IMR-90 (cell line): ENCODE data around the gene ST3GAL3. TPM values are rescaled to one million over a fixed set of nuclear protein-coding genes. Genes with fewer than 3 reads are reported as not detected.

Source experiments
- ATAC-seq: fragments of 200-7000 bp; cut with Tn5 transposase; 2 replicates; pipeline ENCODE4 v1.9.1; 2020; ENCODE audit warnings: low read depth, mild to moderate bottlenecking, moderate library complexity
- BruUV-seq: library from RNA; stranded (reverse); fragments of 400-500 nt; replicated peaks from 2 replicates; lab custom pipeline; 2021; lab: Mats Ljungman, UMichigan
- CTCF ChIA-PET: fragments of 300-600 bp; formaldehyde crosslinking; extraction: SDS; loops from one replicate; lab custom pipeline; 2021; ENCODE audit warnings: antibody characterized with exemption; lab: Yijun Ruan, JAX
- POLR2A ChIA-PET: fragments of 300-600 bp; sonication (Branson Sonifier 250); formaldehyde crosslinking; loops from one replicate; lab custom pipeline; 2022; ENCODE audit warnings: antibody characterized with exemption; ENCODE audit not compliant: unreplicated experiment; lab: Charles Lee
- DNase-seq: peaks from one replicate; pipeline ENCODE4 v3.0.0; 2013
- H2AFZ ChIP-seq: replicated peaks from 2 replicates; pipeline ENCODE3; 2013; ENCODE audit warnings: low read length, mild to moderate bottlenecking; ENCODE audit not compliant: poor library complexity
- H2AK5ac ChIP-seq: 2 replicates; pipeline ENCODE4 v1.6.1; 2013; ENCODE audit warnings: low read depth, low read length, inconsistent platforms
- H2AK9ac ChIP-seq: replicated peaks from 2 replicates; pipeline ENCODE3; 2013; ENCODE audit warnings: mild to moderate bottlenecking, low read depth, low read length, moderate library complexity; ENCODE audit not compliant: poor library complexity
- H2BK120ac ChIP-seq: 2 replicates; pipeline ENCODE4 v1.6.1; 2013; ENCODE audit warnings: low read depth, low read length, inconsistent platforms
- H2BK15ac ChIP-seq: 3 replicates; pipeline ENCODE4 v1.6.1; 2013; ENCODE audit warnings: low read depth, low read length, inconsistent platforms
- H2BK20ac ChIP-seq: 2 replicates; pipeline ENCODE4 v1.6.1; 2013; ENCODE audit warnings: low read depth, mild to moderate bottlenecking, inconsistent platforms, low read length, moderate library complexity
- H2BK5ac ChIP-seq: 2 replicates; pipeline ENCODE4 v1.6.1; 2013; ENCODE audit warnings: mild to moderate bottlenecking, low read depth, low read length, inconsistent platforms; ENCODE audit not compliant: poor library complexity, severe bottlenecking
- H3K14ac ChIP-seq: replicated peaks from 2 replicates; pipeline ENCODE4 v1.6.1; 2013; ENCODE audit warnings: low read depth, low read length, inconsistent platforms
- H3K18ac ChIP-seq: 2 replicates; pipeline ENCODE4 v1.6.1; 2013; ENCODE audit warnings: low read depth, low read length, control low read depth
- H3K23ac ChIP-seq: 2 replicates; pipeline ENCODE4 v1.6.1; 2013; ENCODE audit warnings: low read depth, low read length, inconsistent platforms
- H3K27ac ChIP-seq: 2 replicates; pipeline ENCODE4 v1.5.1; 2013; ENCODE audit warnings: mild to moderate bottlenecking, control low read depth, low read length; ENCODE audit not compliant: insufficient read depth
- H3K27me3 ChIP-seq: 2 replicates; pipeline ENCODE4 v1.6.1; 2013; ENCODE audit warnings: low read length; ENCODE audit not compliant: control insufficient read depth, insufficient read depth
- H3K36me3 ChIP-seq: 2 replicates; pipeline ENCODE4 v1.6.1; 2013; ENCODE audit warnings: low read length, mixed read lengths; ENCODE audit not compliant: control insufficient read depth, insufficient read depth
- H3K4ac ChIP-seq: 2 replicates; pipeline ENCODE4 v1.6.1; 2013; ENCODE audit warnings: low read depth, low read length, inconsistent platforms
- H3K4me1 ChIP-seq: 2 replicates; pipeline ENCODE4 v1.6.1; 2013; ENCODE audit warnings: low read length, mixed read lengths; ENCODE audit not compliant: control insufficient read depth, insufficient read depth
- H3K4me2 ChIP-seq: 2 replicates; pipeline ENCODE4 v1.6.1; 2013; ENCODE audit warnings: low read depth, mild to moderate bottlenecking, control low read depth, low read length, moderate library complexity
- H3K4me3 ChIP-seq: 2 replicates; pipeline ENCODE4 v1.5.1; 2013; ENCODE audit warnings: low read depth, mild to moderate bottlenecking, control low read depth, low read length, moderate library complexity; ENCODE audit not compliant: insufficient read depth
- H3K56ac ChIP-seq: 2 replicates; pipeline ENCODE4 v1.6.1; 2013; ENCODE audit warnings: low read length, inconsistent platforms; ENCODE audit not compliant: insufficient read depth; ENCODE audit errors: extremely low read depth
- H3K79me1 ChIP-seq, 2 experiments: 2 replicates each; pipeline ENCODE4 v1.6.1; 2013; ENCODE audit warnings: low read length in 2 of 2, inconsistent platforms in 1 of 2, low read depth in 1 of 2
- H3K9ac ChIP-seq: 2 replicates; pipeline ENCODE4 v1.6.1; 2013; ENCODE audit warnings: low read depth, low read length, control low read depth
- H3K9me1 ChIP-seq: 2 replicates; pipeline ENCODE4 v1.6.1; 2013; ENCODE audit warnings: low read length, inconsistent platforms; ENCODE audit not compliant: insufficient read depth
- H3K9me3 ChIP-seq: 2 replicates; pipeline ENCODE4 v1.6.1; 2013; ENCODE audit warnings: low read length; ENCODE audit not compliant: control insufficient read depth, insufficient read depth
- H4K20me1 ChIP-seq: 2 replicates; pipeline ENCODE4 v1.6.1; 2013; ENCODE audit warnings: low read length, inconsistent platforms; ENCODE audit not compliant: insufficient read depth
- H4K5ac ChIP-seq: 2 replicates; pipeline ENCODE4 v1.6.1; 2013; ENCODE audit warnings: mild to moderate bottlenecking, low read depth, low read length, control low read depth
- H4K8ac ChIP-seq, 2 experiments: 2 replicates each; pipeline ENCODE4 v1.6.1; 2013; ENCODE audit warnings: low read depth in 2 of 2, low read length in 2 of 2, control low read depth in 1 of 2, inconsistent platforms in 1 of 2
- H4K91ac ChIP-seq: 2 replicates; pipeline ENCODE4 v1.6.1; 2013; ENCODE audit warnings: low read depth, low read length, inconsistent platforms; ENCODE audit not compliant: insufficient read depth
- BHLHE40 ChIP-seq: fragments of 150-350 bp; IDR thresholded peaks from 2 replicates; pipeline ENCODE4 v1.6.1; 2016; ENCODE audit warnings: mild to moderate bottlenecking, low read depth, low read length
- CHD1 ChIP-seq: IDR thresholded peaks from 2 replicates; pipeline ENCODE4 v1.6.1; 2012; ENCODE audit warnings: low read depth, low read length, improper control_type of control experiment
- FOS ChIP-seq: fragments of 150-350 bp; IDR thresholded peaks from 2 replicates; pipeline ENCODE4 v1.6.1; 2016; ENCODE audit warnings: low read depth, low read length
- MAFK ChIP-seq: IDR thresholded peaks from 2 replicates; pipeline ENCODE4 v1.6.1; 2012; ENCODE audit warnings: low read depth, low read length, improper control_type of control experiment
- MAZ ChIP-seq: IDR thresholded peaks from 2 replicates; pipeline ENCODE4 v1.6.1; 2012; ENCODE audit warnings: low read depth, mild to moderate bottlenecking, low read length, improper control_type of control experiment, moderate library complexity, borderline replicate concordance
- MXI1 ChIP-seq: IDR thresholded peaks from 2 replicates; pipeline ENCODE4 v1.6.1; 2012; ENCODE audit warnings: low read depth, mild to moderate bottlenecking, low read length, moderate library complexity, borderline replicate concordance
- NFE2L2 ChIP-seq: fragments of 150-350 bp; IDR thresholded peaks from 2 replicates; pipeline ENCODE4 v1.6.1; 2016; ENCODE audit warnings: low read depth, mild to moderate bottlenecking, low read length
- RCOR1 ChIP-seq: IDR thresholded peaks from 2 replicates; pipeline ENCODE4 v1.6.1; 2012; ENCODE audit warnings: mild to moderate bottlenecking, low read length, improper control_type of control experiment; ENCODE audit not compliant: insufficient replicate concordance
- RFX5 ChIP-seq: IDR thresholded peaks from 2 replicates; pipeline ENCODE4 v1.8.0; 2012; ENCODE audit warnings: low read depth, mild to moderate bottlenecking, low read length, moderate library complexity
- SMC3 ChIP-seq: fragments of 150-350 bp; IDR thresholded peaks from 2 replicates; pipeline ENCODE4 v1.6.1; 2016; ENCODE audit warnings: low read depth, mild to moderate bottlenecking, antibody characterized with exemption, low read length, moderate library complexity
- WGBS, 2 experiments: methylation state at CpG; one replicate each; pipeline versions ENCODE4 v1.1.5 to v1.1.7; 2013; ENCODE audit warnings: missing lambda C conversion rate in 2 of 2; ENCODE audit not compliant: insufficient read length in 1 of 2; ENCODE audit errors: extremely low coverage in 2 of 2; 5-methylcytosine and 5-hydroxymethylcytosine counted together
- dilution Hi-C: fragments of 300-500 bp; cut with HindIII; formaldehyde crosslinking; loops from one replicate; pipeline ENCODE4 v1.14.3; 2018; ENCODE audit warnings: low sequenced_read_pairs; ENCODE audit not compliant: unreplicated experiment
- in situ Hi-C: fragments of 300-500 bp; cut with MboI; formaldehyde crosslinking; loops from 3 replicates; pipeline ENCODE4 v1.14.3; 2019; ENCODE audit warnings: low sequenced_read_pairs, inconsistent platforms, mixed read lengths
- intact Hi-C: fragments of 100-400 bp; cut with micrococcal nuclease; formaldehyde crosslinking; loops from 2 replicates; pipeline ENCODE4 v1.10.0; 2022
- polyA plus RNA-seq, 3 experiments: library from polyadenylated mRNA; depleted of rRNA; stranded (reverse); fragments of >200 nt; gene quantifications; 2 replicates each; pipeline ENCODE4 v1.2.3, GENCODE V29; 2012; ENCODE audit warnings: low replicate concordance in 1 of 3
- total RNA-seq: library from RNA; depleted of rRNA; stranded (reverse); fragments of >200 nt; gene quantifications from 2 replicates; pipeline ENCODE4 v1.2.3, GENCODE V29; 2012
- TF ChIP-seq, protein P1 (sequence below): conservative IDR thresholded peaks from 2 replicates; pipeline ENCODE4 v1.5.1; 2012; ENCODE audit warnings: mild to moderate bottlenecking, low read depth, low read length, improper control_type of control experiment

Gene ST3GAL3
- total and polyA plus RNA-seq, 2 of the 4 experiments (the other 2 are of a cell fraction): 12.0 to 14.8 TPM

DNA sequence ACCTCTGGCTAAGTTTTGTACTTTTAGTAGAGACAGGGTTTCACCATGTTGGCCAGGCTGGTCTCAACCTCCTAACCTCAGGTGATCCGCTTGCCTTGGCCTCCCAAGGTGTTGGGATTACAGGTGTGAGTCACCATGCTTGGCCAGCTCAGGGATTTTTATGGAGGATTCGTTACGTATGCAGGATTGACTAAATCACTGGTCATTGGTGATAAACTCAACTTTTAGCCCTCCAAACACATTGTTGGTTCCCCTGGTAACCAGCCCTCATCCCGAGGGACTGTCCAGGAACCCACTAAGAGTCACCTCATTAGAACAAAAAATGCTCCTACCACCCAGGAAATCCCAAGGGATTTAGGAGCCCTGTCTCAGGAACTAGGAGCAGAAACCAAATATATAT, 40.4 kb downstream of the ST3GAL3 start:
- TF ChIP-seq FOS (no peak), NFE2L2 (no peak), RFX5 (no peak), RCOR1 (no peak), MAFK (no peak), SMC3 (no peak), BHLHE40 (no peak), MXI1 (no peak), CHD1 (no peak), MAZ (no peak)
- TF ChIP-seq, protein P1, sequence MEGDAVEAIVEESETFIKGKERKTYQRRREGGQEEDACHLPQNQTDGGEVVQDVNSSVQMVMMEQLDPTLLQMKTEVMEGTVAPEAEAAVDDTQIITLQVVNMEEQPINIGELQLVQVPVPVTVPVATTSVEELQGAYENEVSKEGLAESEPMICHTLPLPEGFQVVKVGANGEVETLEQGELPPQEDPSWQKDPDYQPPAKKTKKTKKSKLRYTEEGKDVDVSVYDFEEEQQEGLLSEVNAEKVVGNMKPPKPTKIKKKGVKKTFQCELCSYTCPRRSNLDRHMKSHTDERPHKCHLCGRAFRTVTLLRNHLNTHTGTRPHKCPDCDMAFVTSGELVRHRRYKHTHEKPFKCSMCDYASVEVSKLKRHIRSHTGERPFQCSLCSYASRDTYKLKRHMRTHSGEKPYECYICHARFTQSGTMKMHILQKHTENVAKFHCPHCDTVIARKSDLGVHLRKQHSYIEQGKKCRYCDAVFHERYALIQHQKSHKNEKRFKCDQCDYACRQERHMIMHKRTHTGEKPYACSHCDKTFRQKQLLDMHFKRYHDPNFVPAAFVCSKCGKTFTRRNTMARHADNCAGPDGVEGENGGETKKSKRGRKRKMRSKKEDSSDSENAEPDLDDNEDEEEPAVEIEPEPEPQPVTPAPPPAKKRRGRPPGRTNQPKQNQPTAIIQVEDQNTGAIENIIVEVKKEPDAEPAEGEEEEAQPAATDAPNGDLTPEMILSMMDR: no peak
- H3K27ac ChIP-seq: no peak overlapping the region
- H3K18ac ChIP-seq: no peak overlapping the region
- H3K27me3 ChIP-seq: no peaks in the 10 kb centered on the region
- H3K56ac ChIP-seq: no peak overlapping the region
- DNase-seq (peak; percentile 25), ATAC-seq (no peak)
- H2AFZ ChIP-seq: no peak overlapping the region
- H2BK120ac ChIP-seq: no peak overlapping the region
- H2AK5ac ChIP-seq: no peak overlapping the region
- no peak overlapping the region for H3K14ac ChIP-seq
- H3K9ac ChIP-seq: no peak overlapping the region
- dilution Hi-C loops: no loop called here
- intact Hi-C loops: no loop called here
- in situ Hi-C loops: no loop called here
- ChIA-PET POLR2A (interaction anchor here (1.0 kb wide), 1 partner anchor 12 kb away, joined by 3 read pairs; no protein-coding TSS in a partner anchor), CTCF (interaction anchor here (0.6 kb wide), 1 partner anchor 117 kb away, joined by 3 read pairs; no protein-coding TSS in a partner anchor)
- H3K4ac ChIP-seq: no peak overlapping the region
- H2BK5ac ChIP-seq: no peak overlapping the region
- H4K20me1 ChIP-seq: peaks cover 4% of the 10 kb centered on the region; the same call in 1 of the 2 replicates
- H3K4me1 ChIP-seq: no peaks in the 10 kb centered on the region
- H3K4me2 ChIP-seq: no peak overlapping the region
- peaks cover 5% of the 10 kb centered on the region; the same call in 1 of the 2 replicates for H3K9me1 ChIP-seq
- peaks cover 26 to 29% of the 10 kb centered on the region in 2 experiments for H3K79me1 ChIP-seq
- H4K91ac ChIP-seq: no peak overlapping the region
- no peak overlapping the region for H4K8ac ChIP-seq
- no TSS peak for BruUV-seq
- no peak overlapping the region for H2AK9ac ChIP-seq
- H2BK20ac ChIP-seq: no peak overlapping the region
- no peak overlapping the region for H4K5ac ChIP-seq
- no CpG with 5 or more reads among the region's 4 CpGs for WGBS, 2 experiments
- no peak overlapping the region for H3K4me3 ChIP-seq
- H3K36me3 ChIP-seq: 0 out of 2 replicates have a peak, but pooled peaks cover 1% of the 10 kb centered on the region
- no peaks in the 10 kb centered on the region; the same call in 1 of the 2 replicates for H3K9me3 ChIP-seq
- no peak overlapping the region for H2BK15ac ChIP-seq
- H3K23ac ChIP-seq: no peak overlapping the region
